Measurements from ENCODE around the gene CLMN. TPM values are rescaled to one million over a fixed set of nuclear protein-coding genes. Genes with fewer than 3 reads are reported as not detected.

The CLMN gene
- total and polyA plus RNA-seq, 2 experiments from 2014 or later = 3.2 to 5.7 TPM

GRCh38 chr14:95327558-95328374, 8.1 kb upstream of the CLMN start:
- Histone ChIP-seq H3K4me3 (no peak overlapping the region), H3K27me3 (ENCODE audit: insufficient read depth) (no peaks in the 10 kb centered on the region), H3K4me2 (no peak overlapping the region), H3K36me3 (ENCODE audit: insufficient read depth) (no peaks in the 10 kb centered on the region), H3K27ac (ENCODE audit: low read depth) (no peak overlapping the region), H3K4me1 (ENCODE audit: insufficient read depth) (no peaks in the 10 kb centered on the region), H3F3A (replicated peaks; ENCODE audit: low read depth) (no peaks in the 10 kb centered on the region), H3K79me2 (replicated peaks; ENCODE audit: insufficient read depth) (no peaks in the 10 kb centered on the region), H3K9me2 (ENCODE audit: insufficient read depth) (peaks cover 11% of the 10 kb centered on the region; the same call in 1 of the 2 replicates), H4K20me1 (replicated peaks; ENCODE audit: insufficient read depth) (no peaks in the 10 kb centered on the region), H2AFZ (no peak overlapping the region)
- peaks cover 8% of the 10 kb centered on the region for H3K9me3 Mint-ChIP-seq
- H3K27me3 Mint-ChIP-seq (ENCODE audit: insufficient read depth, low read depth, poor library complexity) = no peaks in the 10 kb centered on the region
- TF ChIP-seq STAT1 (IDR thresholded peaks at IDR 0.05; ENCODE audit: unreplicated experiment) (no peak), JUNB (IDR thresholded peaks at IDR 0.05; ENCODE audit: unreplicated experiment) (no peak), EZH2phosphoT487 (IDR thresholded peaks at IDR 0.05; ENCODE audit: unreplicated experiment) (no peak), ZNF331 (CRISPR knock-in tag; IDR thresholded peaks at IDR 0.05; ENCODE audit: low read depth) (no peak), REST (IDR thresholded peaks at IDR 0.05; ENCODE audit: unreplicated experiment) (no peak)
- no peak overlapping the region for H3K4me3 Mint-ChIP-seq
- H3K27ac Mint-ChIP-seq = no peak overlapping the region
- DNase-seq (ENCODE audit: low spot score) (no peak), ATAC-seq (no peak)
- no peaks in the 10 kb centered on the region; the same call in 2 of the 3 replicates for H3K36me3 Mint-ChIP-seq (ENCODE audit: low read depth)
- no peaks in the 10 kb centered on the region; the same call in 1 of the 3 replicates for H3K4me1 Mint-ChIP-seq

- DNase-seq (ENCODE audit: low spot score) (no peak), ATAC-seq (no peak)
- Histone ChIP-seq H3K27me3 (ENCODE audit: insufficient read depth) (0 out of 2 replicates have a peak, but pooled peaks cover 4% of the 10 kb centered on the region), H3K36me3 (ENCODE audit: insufficient read depth) (no peaks in the 10 kb centered on the region), H3K4me3 (no peak overlapping the region), H4K20me1 (replicated peaks; ENCODE audit: insufficient read depth) (no peaks in the 10 kb centered on the region), H2AFZ (no peak overlapping the region), H3K79me2 (replicated peaks; ENCODE audit: insufficient read depth) (no peaks in the 10 kb centered on the region), H3K9me2 (ENCODE audit: insufficient read depth) (0 out of 2 replicates have a peak, but pooled peaks cover 7% of the 10 kb centered on the region), H3K27ac (ENCODE audit: low read depth) (no peak overlapping the region), H3K4me2 (no peak overlapping the region), H3F3A (replicated peaks; ENCODE audit: low read depth) (no peaks in the 10 kb centered on the region), H3K4me1 (ENCODE audit: insufficient read depth) (no peaks in the 10 kb centered on the region)
- Mint-ChIP-seq H3K9me3 (peaks cover 8% of the 10 kb centered on the region), H3K4me3 (no peak overlapping the region), H3K27me3 (ENCODE audit: insufficient read depth, low read depth, poor library complexity) (no peaks in the 10 kb centered on the region), H3K4me1 (no peaks in the 10 kb centered on the region; the same call in 1 of the 3 replicates), H3K27ac (no peak overlapping the region), H3K36me3 (ENCODE audit: low read depth) (no peaks in the 10 kb centered on the region; the same call in 2 of the 3 replicates)
- TF ChIP-seq CTCF (conservative IDR thresholded peaks at IDR 0.05; ENCODE audit: low read depth in 2 of 2) (no peak), ETS1 (IDR thresholded peaks at IDR 0.05) (no peak), EZH2phosphoT487 (IDR thresholded peaks at IDR 0.05; ENCODE audit: unreplicated experiment) (no peak), NANOG (IDR thresholded peaks at IDR 0.05; ENCODE audit: borderline replicate concordance) (no peak), ZNF331 (CRISPR knock-in tag; IDR thresholded peaks at IDR 0.05; ENCODE audit: low read depth) (no peak), REST (IDR thresholded peaks at IDR 0.05; ENCODE audit: unreplicated experiment) (no peak), CREB1 (CRISPR knock-in tag; IDR thresholded peaks at IDR 0.05; ENCODE audit: low read depth) (no peak), JUNB (IDR thresholded peaks at IDR 0.05; ENCODE audit: unreplicated experiment) (no peak), POLR2AphosphoS5 (IDR thresholded peaks at IDR 0.05; ENCODE audit: low read depth) (no peak), EZH2 (IDR thresholded peaks at IDR 0.05; ENCODE audit: low read depth, unreplicated experiment) (no peak)
Observed at GRCh38 chr14:95326987-95327386, 7.3 kb upstream of the CLMN start.
